ENCODE measurements around the gene E2F4.

GRCh38 chr16:67195676-67196075 lies 3.7 kb downstream of the E2F4 start:
- no peak for TF ChIP-seq POLR2A (IDR thresholded peaks at IDR 0.05; ENCODE audit: low read depth, low read length)
- no peak for TF ChIP-seq POLR2AphosphoS5 (IDR thresholded peaks at IDR 0.05; ENCODE audit: low read depth, low read length)
- no peak for TF ChIP-seq TAF1 (IDR thresholded peaks at IDR 0.05; ENCODE audit: low read depth, low read length)
- TF ChIP-seq POU2F2 (IDR thresholded peaks at IDR 0.05; ENCODE audit: low read depth, low read length): no peak
